Hematopoietic multipotent progenitor cell treated with erythropoietin and hydrocortisone succinate and interleukin-3 and kit ligand, for 4 days (in vitro differentiated cells): ENCODE results near the gene P4HB.

Experiments
- DNase-seq: peaks from one replicate; pipeline ENCODE4 v3.0.0-alpha.2; 2015

P4HB gene

GRCh38 chr17:81867170-81867990, 7.0 kb upstream of the P4HB start:
- DNase-seq: peak; percentile 71

GRCh38 chr17:81866440-81867169, 6.3 kb upstream of the P4HB start:
- DNase-seq: peak; percentile 32

DNA sequence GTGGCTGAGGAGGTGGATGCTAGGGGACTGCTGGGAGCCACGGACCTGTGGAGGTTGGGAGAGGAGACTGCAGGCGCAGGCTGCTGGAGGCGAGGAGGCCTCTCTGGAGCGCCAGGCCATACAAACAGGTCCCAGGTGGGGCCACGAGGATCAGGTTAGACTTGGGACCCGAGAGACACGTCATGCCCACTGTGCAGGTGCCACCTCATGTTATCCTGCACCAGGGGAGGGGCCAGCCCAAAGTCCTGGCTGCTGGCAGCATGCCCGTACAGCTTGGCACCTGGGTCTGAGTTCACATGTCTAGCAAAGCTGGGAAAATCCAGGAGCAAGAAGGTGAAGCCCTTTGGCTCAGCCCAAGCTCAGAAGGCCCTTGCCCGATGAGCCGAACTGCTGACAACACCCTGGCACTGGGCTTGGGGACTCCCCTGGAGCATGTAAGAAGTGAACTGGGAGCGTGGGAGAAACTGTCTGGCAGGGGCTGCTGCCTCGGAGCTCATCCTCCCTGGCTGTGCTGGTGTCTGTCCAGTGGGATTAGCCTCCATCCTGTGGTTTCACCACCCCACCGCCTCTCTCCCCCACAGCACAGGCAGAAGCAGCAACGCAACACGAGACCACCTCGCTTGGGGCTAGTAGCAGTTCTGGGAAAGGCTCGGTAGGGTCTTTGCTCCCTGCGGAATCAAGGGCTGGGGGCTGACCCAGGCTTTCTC, 5.6 kb upstream of the P4HB start:
- DNase-seq: no peak

DNA sequence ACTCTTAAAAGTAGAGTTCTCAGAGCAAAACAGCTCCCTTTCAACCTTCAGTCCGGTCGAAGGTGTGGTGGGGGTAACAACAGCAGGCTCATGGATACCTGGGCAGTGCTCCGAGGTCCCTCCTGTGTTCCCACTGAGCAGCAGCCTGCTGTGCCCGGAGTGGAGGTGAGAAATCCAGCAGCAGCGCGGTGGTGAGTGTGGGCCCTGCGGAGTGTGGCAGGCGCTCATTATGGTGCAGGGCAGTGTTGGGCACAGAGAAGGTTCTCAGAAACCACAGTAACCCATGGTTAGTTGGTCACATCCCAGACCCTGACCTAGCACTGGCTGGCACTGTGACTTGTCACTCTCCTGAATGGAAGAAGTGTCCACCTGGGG, 5.0 kb upstream of the P4HB start:
- DNase-seq: no peak

DNA sequence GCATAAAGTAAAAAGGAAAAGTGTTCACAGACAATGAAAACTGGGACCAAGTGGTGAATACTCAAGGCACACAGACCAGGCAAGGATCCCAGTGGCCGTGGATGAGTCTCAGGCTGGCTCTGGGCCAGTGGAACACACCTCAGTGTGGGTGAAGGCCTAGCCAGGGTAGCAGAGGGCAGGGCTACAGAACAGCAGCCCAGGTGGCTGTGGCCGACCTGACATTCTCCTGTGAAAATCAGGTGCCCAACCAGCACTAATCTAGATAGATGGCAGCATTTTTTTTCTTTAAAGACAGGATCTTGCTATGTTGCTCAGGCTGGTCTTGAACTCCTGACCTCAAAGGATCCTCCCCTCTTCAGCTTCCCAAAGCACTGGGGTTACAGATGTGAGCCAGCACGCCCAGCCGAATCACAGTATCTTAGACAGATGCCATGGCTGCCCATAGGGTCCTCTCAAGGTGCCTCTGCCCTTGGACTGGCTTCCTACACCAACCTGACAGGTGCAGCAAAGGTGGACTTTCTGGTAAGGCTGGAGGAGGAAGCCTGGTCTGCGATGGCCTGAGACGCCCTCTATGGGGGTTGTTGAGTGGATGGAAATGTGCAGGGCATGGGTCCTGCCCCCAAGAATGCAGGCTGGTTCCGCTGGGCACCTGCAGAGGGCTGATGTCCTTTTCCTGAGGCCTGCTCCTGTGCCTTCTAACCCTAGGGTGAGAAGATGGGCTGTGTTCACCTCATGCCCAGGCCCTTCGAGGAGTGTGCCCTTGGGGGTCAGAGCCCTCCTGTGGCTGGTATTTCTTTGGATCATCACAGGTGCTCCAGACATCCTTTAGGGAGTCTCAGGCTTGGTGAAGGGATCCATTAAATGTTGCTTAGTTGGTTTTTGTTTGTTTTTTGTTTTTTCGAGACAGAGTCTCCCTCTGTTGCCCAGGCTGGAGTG, 3.8 kb upstream of the P4HB start:
- peak; percentile 30 for DNase-seq

DNA sequence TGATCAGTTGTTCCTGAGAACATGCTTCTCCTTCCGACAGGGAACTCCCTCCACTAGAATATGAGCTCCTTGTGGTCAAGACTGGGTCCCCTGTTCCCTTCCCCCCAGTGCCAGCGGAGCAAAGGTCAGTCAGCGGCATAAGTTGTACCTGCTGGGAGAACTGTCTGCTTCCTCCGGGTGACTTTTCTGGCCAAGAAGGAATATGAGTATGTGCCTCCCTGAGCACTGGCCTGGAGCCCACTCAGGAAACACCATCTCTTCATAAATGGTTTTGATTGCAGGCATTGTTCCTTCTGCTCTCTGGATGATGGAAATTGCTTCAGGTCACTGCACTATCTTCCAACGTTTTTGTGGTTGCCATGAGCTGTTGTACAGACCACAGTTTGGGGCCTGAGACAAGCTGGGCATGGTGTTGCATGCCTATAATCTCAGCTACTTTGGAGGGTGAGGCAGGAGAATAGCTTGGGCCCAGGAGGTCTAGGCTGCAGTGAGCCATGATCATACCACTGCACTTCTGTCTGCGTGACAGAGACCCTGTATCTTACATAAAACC, 2.9 kb upstream of the P4HB start:
- peak; percentile 40 for DNase-seq

DNA sequence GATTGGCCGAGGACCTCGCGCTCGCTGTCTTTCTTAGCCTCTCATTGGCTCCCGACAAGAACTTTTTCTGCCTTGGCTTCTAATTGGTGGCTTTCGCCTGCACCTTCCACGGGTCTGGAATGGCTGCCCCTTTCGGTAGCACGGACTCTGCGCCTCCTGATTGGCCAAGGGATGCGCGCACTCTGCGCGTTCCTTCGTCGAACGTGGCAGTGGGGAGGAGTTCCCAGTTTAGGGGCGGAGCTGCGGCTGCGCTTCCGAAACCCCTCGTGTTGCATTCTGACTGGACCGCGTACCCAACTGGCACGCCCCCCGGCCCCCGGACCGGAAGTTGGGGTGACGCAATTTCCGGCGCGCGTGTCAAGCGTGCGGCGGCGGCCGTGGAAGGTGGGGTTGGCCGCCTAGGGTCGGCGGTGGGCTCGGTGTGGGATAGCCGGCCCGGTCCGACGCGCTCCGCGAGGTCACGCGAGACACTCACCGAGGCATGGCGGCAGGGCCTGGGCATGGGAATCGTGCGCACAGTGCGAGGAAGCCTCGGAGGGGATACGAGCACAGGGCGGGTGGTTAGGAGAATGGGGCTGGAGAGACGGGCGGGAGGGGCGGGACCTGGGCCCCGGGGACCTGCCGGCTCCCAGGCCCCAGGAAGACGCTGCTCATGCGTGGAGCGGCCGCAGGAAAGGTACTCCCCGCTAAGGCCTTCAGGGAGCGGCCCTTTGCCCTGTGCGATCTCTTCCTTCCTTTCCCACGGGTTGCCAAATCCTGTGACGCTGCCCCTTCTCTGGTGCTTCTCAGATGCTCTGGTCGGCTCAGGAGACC, 627 bp upstream of the P4HB start:
- DNase-seq: peak; percentile 100

DNA sequence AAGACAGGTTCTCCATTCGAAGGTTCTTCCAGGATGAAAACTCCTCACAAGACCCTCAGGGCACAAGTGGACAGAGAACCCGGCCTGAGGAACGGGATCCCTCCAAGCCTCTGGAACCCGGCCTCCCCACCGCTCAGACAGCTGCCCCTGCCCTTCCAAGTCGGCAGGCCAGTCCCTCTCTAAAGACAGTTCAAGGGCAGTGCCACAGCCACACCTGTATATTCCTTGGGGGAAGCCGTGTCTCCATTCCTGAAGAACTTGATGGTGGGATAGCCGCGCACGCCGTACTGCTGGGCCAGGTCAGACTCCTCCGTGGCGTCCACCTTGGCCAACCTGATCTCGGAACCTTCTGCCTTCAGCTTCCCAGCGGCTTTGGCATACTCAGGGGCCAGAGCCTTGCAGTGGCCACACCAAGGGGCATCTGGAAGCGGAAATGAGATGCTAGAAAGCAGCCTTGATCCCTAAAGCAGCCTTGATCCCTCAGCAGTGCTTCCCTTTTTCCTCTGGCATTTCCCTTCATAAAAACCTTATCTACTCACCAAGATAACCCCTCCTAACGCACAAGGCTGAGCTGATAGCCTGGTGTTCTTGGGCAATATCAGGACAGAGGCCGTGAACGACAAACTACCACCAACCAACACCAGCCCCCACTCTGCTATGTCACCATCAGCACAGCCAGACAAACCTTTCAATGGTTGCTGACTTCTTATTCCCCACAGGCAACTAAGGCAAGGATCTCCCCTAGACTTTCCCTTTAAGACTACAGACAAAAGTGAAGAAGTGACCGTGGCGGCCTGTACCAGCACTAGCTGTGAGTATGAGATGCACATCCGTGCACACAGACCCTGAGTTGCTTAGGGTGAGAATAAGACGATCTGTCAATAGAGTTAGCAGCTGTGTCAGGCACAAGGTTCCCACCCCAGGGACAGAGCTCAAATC, 1.1 kb downstream of the P4HB start:
- DNase-seq: peak; percentile 60

DNA sequence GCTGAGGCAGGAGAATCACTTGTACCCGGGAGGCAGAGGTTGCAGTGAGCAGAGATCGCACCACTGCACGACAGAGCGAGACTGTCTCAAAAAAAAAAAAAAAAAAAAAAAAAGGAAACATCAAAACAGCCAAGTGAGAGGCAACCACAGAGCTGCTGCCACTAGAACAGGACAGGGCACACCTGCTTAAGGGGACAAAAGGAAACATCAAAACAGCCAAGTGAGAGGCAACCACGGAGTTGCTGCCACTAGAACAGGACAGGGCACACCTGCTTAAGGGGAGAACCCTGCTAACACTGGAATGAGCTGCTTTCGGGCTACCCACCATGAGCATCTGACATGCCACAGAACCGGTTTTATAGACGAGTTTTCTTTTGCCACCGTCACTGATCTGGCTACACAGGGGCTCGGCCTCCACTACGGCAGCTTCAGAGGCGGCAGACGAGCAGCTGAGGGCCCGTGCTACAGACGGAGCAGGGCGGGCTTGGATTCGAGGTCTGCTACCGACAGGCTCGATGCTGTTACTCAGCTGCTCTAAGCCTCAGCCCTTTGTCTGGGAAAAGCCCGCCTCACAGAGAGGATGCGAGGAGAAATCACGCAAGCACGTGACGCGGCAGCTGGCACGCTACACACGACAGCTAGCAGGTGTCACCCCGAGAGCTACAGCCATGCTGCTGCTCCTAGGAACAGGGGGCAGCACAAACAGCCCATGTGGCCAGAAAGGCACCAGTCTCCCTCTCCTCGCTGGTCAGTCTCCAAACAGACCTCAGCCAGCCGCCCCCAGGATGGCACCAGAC, 2.0 kb downstream of the P4HB start:
- DNase-seq: no peak

- peak; percentile 37 for DNase-seq
Measured at GRCh38 chr17:81854974-81855774, 5.2 kb downstream of the P4HB start.

DNA sequence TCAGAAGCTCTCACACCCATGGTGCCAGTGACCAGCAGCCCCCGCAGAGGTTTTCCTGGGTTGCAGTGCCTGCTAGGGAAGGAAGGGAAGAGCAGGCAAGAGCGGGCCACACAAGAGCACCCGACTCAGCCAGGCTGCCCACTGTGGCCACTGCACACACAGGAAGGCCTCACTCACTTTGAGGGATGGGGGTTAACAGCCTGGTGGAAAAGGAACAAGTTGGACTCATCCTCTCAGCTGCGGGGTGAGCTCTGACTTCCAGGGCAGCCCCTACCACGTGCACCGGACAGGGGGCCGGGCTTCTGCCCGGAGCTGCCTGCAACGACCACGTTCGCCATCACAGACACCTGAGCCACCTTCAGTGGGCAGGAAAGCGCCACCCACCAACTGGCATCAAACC, 8.1 kb downstream of the P4HB start:
- no peak for DNase-seq

DNA sequence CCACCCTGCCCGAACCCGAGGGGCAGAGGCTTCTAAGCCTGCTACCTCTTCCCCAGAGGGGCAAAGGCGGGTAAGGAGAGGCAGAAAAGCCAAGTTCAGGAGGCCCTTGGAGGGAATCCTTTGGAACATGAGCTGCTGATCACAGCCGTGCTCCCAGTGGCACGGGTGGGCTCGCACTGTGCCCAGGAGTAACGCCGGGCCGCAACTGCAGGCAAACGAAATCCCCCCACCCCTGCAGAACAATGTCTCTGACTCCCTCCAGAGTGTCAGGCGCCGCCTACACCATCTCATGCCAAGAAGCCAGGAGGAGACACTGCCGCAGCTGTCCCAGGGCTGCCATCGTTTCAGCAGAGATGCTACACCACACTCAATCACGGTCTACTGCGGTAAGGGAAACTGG, 8.9 kb downstream of the P4HB start:
- no peak for DNase-seq

GRCh38 chr17:81849457-81849856, 10.9 kb downstream of the P4HB start:
- DNase-seq: no peak

DNA sequence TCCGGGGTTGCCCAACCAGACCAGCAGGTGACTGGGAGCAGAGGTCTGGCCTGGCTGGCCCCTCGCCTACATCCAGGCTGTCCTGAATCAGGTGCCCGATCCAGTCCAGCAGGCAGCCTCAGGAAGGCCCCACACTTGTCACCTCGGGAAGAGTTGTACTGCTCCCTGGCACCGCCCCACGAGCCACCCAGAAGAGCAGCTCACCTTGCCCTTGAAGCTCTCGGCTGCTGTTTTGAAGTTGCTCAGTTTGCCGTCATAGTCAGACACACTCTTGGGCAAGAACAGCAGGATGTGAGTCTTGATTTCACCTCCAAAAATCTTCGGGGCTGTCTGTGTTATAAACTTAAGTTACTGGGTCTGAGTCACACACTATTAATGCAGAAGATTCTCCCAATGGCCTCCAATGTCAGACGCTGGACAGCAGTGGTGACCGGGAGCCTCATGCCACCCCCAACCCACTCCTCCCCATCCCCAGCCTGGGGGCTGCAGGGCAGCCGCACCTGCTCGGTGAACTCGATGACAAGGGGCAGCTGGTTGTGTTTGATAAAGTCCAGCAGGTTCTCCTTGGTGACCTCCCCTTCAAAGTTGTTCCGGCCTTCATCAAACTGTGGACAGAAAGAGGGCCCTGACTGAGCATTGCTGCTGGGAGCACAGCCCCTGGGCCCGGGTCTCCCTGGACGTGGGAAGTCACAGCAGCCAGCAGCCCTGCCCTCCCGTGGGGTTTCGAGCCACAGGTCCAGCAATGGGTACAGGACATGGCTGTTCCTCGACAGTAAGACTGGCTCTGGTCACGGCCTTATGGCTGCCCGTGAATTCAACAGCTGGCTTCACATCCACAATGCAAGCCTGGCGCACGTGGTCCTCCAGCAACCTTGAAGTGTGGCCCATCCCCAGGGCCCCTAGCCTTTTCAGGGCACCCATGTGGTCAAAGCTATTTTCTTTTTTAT, 13.3 kb downstream of the P4HB start:
- no peak for DNase-seq

- no peak for DNase-seq
Measured at GRCh38 chr17:81845881-81846742, 14.2 kb downstream of the P4HB start.

- no peak for DNase-seq
Measured at GRCh38 chr17:81845361-81845760, 15.0 kb downstream of the P4HB start.
